Mesenchymal stem cell (in vitro differentiated cells and primary cell): ENCODE results near the gene ADAM10.

ENCODE experiments used
- DNase-seq: peaks from one replicate; pipeline ENCODE4 v3.0.0-alpha.2; 2013
- H2AFZ ChIP-seq: one replicate; pipeline ENCODE4 v1.6.1; 2013; ENCODE audit warnings: low read depth, mild to moderate bottlenecking, control low read depth, inconsistent platforms, low read length, moderate library complexity
- H2AK5ac ChIP-seq: 2 replicates; pipeline ENCODE4 v1.6.1; 2013; ENCODE audit warnings: low read length, moderate library complexity, mild to moderate bottlenecking, inconsistent platforms; ENCODE audit not compliant: severe bottlenecking
- H2BK120ac ChIP-seq: one replicate; pipeline ENCODE4 v1.6.1; 2013; ENCODE audit warnings: low read depth, mild to moderate bottlenecking, inconsistent platforms, low read length, moderate library complexity
- H2BK12ac ChIP-seq, 2 experiments: one replicate each; pipeline ENCODE4 v1.6.1; 2013; ENCODE audit warnings: inconsistent platforms in 2 of 2, low read length in 2 of 2, mild to moderate bottlenecking in 2 of 2, moderate library complexity in 2 of 2, control low read depth in 1 of 2
- H2BK15ac ChIP-seq: one replicate; pipeline ENCODE4 v1.6.1; 2013; ENCODE audit warnings: mild to moderate bottlenecking, low read depth, inconsistent platforms; ENCODE audit not compliant: poor library complexity, severe bottlenecking
- H2BK5ac ChIP-seq: 2 replicates; pipeline ENCODE4 v1.6.1; 2013; ENCODE audit warnings: low read depth, mild to moderate bottlenecking, low read length, control low read depth, inconsistent platforms; ENCODE audit not compliant: poor library complexity, severe bottlenecking
- H3K14ac ChIP-seq, 2 experiments: one replicate each; pipeline ENCODE4 v1.6.1; 2013; ENCODE audit warnings: inconsistent platforms in 2 of 2, low read length in 2 of 2, control low read depth in 1 of 2, mild to moderate bottlenecking in 1 of 2, moderate library complexity in 1 of 2
- H3K18ac ChIP-seq, 2 experiments: one replicate each; pipeline ENCODE4 v1.6.1; 2013; ENCODE audit warnings: inconsistent platforms in 2 of 2, low read length in 2 of 2, control low read depth in 1 of 2, low read depth in 1 of 2, mild to moderate bottlenecking in 1 of 2
- H3K23ac ChIP-seq, 2 experiments: one replicate each; pipeline ENCODE4 v1.6.1; 2013; ENCODE audit warnings: inconsistent platforms in 2 of 2, low read length in 2 of 2, mild to moderate bottlenecking in 2 of 2, moderate library complexity in 2 of 2, control low read depth in 1 of 2
- H3K27ac ChIP-seq: 2 replicates; pipeline ENCODE4 v1.5.1; 2013; ENCODE audit warnings: mild to moderate bottlenecking, moderate library complexity, low read length, control low read depth, inconsistent platforms; ENCODE audit not compliant: poor library complexity, severe bottlenecking
- H3K27me3 ChIP-seq, 2 experiments: 2 replicates each; pipeline versions ENCODE4 v1.6.1 to v1.7.0; 2013; ENCODE audit warnings: low read length in 2 of 2, mild to moderate bottlenecking in 2 of 2, moderate library complexity in 2 of 2, control low read depth in 1 of 2, inconsistent platforms in 1 of 2; ENCODE audit not compliant: control insufficient read depth in 1 of 2, insufficient read depth in 1 of 2
- H3K36me3 ChIP-seq, 2 experiments: 2 replicates each; pipeline versions ENCODE4 v1.6.1 to v1.7.0; 2013; ENCODE audit warnings: low read length in 2 of 2, control low read depth in 1 of 2, inconsistent platforms in 1 of 2, low read depth in 1 of 2, mild to moderate bottlenecking in 1 of 2; ENCODE audit not compliant: insufficient read depth in 2 of 2, control insufficient read depth in 1 of 2
- H3K4ac ChIP-seq, 2 experiments: one replicate each; pipeline ENCODE4 v1.6.1; 2013; ENCODE audit warnings: inconsistent platforms in 2 of 2, low read length in 2 of 2, mild to moderate bottlenecking in 2 of 2, moderate library complexity in 2 of 2, control low read depth in 1 of 2, low read depth in 1 of 2
- H3K4me1 ChIP-seq: 2 replicates; pipeline ENCODE4 v1.6.1; 2013; ENCODE audit warnings: low read depth, low read length, control low read depth; ENCODE audit not compliant: control insufficient read depth, insufficient read depth
- H3K4me2 ChIP-seq: 2 replicates; pipeline ENCODE4 v1.6.1; 2013; ENCODE audit warnings: low read length, mild to moderate bottlenecking, inconsistent platforms; ENCODE audit not compliant: poor library complexity, severe bottlenecking
- H3K4me3 ChIP-seq, 2 experiments: 2 replicates each; pipeline versions ENCODE4 v1.5.1 to v1.7.0; 2013; ENCODE audit warnings: low read length in 2 of 2, mild to moderate bottlenecking in 2 of 2, control low read depth in 1 of 2, low read depth in 1 of 2; ENCODE audit not compliant: insufficient read depth in 1 of 2
- H3K79me1 ChIP-seq: replicated peaks from 2 replicates; pipeline ENCODE4 v1.6.1; 2013; ENCODE audit warnings: mild to moderate bottlenecking, control low read depth, low read length, inconsistent platforms; ENCODE audit not compliant: poor library complexity, severe bottlenecking
- H3K9ac ChIP-seq: 2 replicates; pipeline ENCODE4 v1.7.0; 2013; ENCODE audit warnings: mild to moderate bottlenecking, low read length, moderate library complexity
- H3K9me3 ChIP-seq: 2 replicates; pipeline ENCODE4 v1.7.0; 2013; ENCODE audit warnings: mild to moderate bottlenecking, low read length; ENCODE audit not compliant: control insufficient read depth
- H4K8ac ChIP-seq: one replicate; pipeline ENCODE4 v1.6.1; 2013; ENCODE audit warnings: inconsistent platforms, mild to moderate bottlenecking, low read length, moderate library complexity
- H4K91ac ChIP-seq: one replicate; pipeline ENCODE4 v1.6.1; 2013; ENCODE audit warnings: mild to moderate bottlenecking, low read length, inconsistent platforms
- WGBS: methylation state at CpG from one replicate; pipeline ENCODE4 v1.1.7; 2013; ENCODE audit warnings: mixed read lengths; 5-methylcytosine and 5-hydroxymethylcytosine counted together

The ADAM10 gene

GRCh38 chr15:58697220-58697619 is 52.3 kb downstream of the ADAM10 start:
- Histone ChIP-seq H2BK15ac (peak overlapping the region; percentile 40), H2AK5ac (no peak overlapping the region), H3K14ac (no peak overlapping the region), H3K4me3 (no peak overlapping the region), H3K4ac (no peak overlapping the region), H3K18ac (no peak overlapping the region), H3K4me1 (peaks cover 5% of the 10 kb centered on the region), H4K8ac (peak overlapping the region; percentile 63), H3K36me3 (peaks cover 16 to 31% of the 10 kb centered on the region in 2 experiments), H3K9me3 (peaks cover 14% of the 10 kb centered on the region), H3K9ac (no peak overlapping the region), H3K27ac (no peak overlapping the region), H2BK12ac (no peak overlapping the region), H2AFZ (no peak overlapping the region), H3K79me1 (peaks cover 24% of the 10 kb centered on the region), H2BK120ac (no peak overlapping the region), H3K4me2 (no peak overlapping the region), H3K23ac (peak overlapping the region in 1 of 2 experiments; percentile 90), H3K27me3 (no peaks in the 10 kb centered on the region), H2BK5ac (no peak overlapping the region), H4K91ac (peak overlapping the region; percentile 21)
- 98% methylated on average over 2 of the region's 2 CpGs for WGBS
- no peak for DNase-seq

- no peak overlapping the region for H3K23ac ChIP-seq
- H2BK120ac ChIP-seq: no peak overlapping the region
- H3K9me3 ChIP-seq: peaks cover 14% of the 10 kb centered on the region
- peaks cover 16 to 31% of the 10 kb centered on the region in 2 experiments for H3K36me3 ChIP-seq
- no peak overlapping the region for H3K4ac ChIP-seq
- no peaks in the 10 kb centered on the region for H3K27me3 ChIP-seq
- H3K4me1 ChIP-seq: peaks cover 5% of the 10 kb centered on the region
- no peak overlapping the region for H3K27ac ChIP-seq
- H3K79me1 ChIP-seq: peaks cover 28% of the 10 kb centered on the region
- no peak overlapping the region for H3K4me3 ChIP-seq
- H3K14ac ChIP-seq: peak overlapping the region in 1 of 2 experiments; percentile 23
- no peak overlapping the region for H3K9ac ChIP-seq
- no peak overlapping the region for H2BK12ac ChIP-seq
- no peak overlapping the region for H2BK15ac ChIP-seq
- H2AFZ ChIP-seq: no peak overlapping the region
- H4K8ac ChIP-seq: peak overlapping the region; percentile 63
- no peak overlapping the region for H3K18ac ChIP-seq
- no peak overlapping the region for H3K4me2 ChIP-seq
- DNase-seq: no peak
- 94% methylated on average over 6 of the region's 6 CpGs for WGBS
- H2AK5ac ChIP-seq: no peak overlapping the region
- no peak overlapping the region for H2BK5ac ChIP-seq
- H4K91ac ChIP-seq: no peak overlapping the region
These were observed 52.8 kb downstream of the ADAM10 start for GRCh38 chr15:58696738-58697137.

GRCh38 chr15:58694641-58695398 is 54.7 kb downstream of the ADAM10 start:
- Histone ChIP-seq H3K9me3 (peaks cover 14% of the 10 kb centered on the region), H3K27me3 (no peaks in the 10 kb centered on the region), H3K27ac (no peak overlapping the region), H2AK5ac (no peak overlapping the region), H3K79me1 (peaks cover 35% of the 10 kb centered on the region), H3K4ac (no peak overlapping the region), H4K8ac (no peak overlapping the region), H3K23ac (no peak overlapping the region), H3K14ac (no peak overlapping the region), H2BK5ac (no peak overlapping the region), H2BK12ac (no peak overlapping the region), H3K4me2 (no peak overlapping the region), H3K4me1 (peaks cover 5% of the 10 kb centered on the region), H2BK120ac (no peak overlapping the region), H2AFZ (no peak overlapping the region), H3K9ac (no peak overlapping the region), H3K18ac (no peak overlapping the region), H3K36me3 (peaks cover 16 to 17% of the 10 kb centered on the region in 2 experiments), H4K91ac (no peak overlapping the region), H2BK15ac (no peak overlapping the region), H3K4me3 (no peak overlapping the region)
- no peak for DNase-seq
- WGBS: 85% methylated on average over 1 of the region's 3 CpGs

- H3K9ac ChIP-seq: no peak overlapping the region
These were observed 58.8 kb downstream of the ADAM10 start for GRCh38 chr15:58690703-58691102.

More at GRCh38 chr15:58690703-58691102, 58.8 kb downstream of the ADAM10 start:
- WGBS: 100% methylated on average over 3 of the region's 3 CpGs
- H3K4ac ChIP-seq: no peak overlapping the region
- H3K23ac ChIP-seq: no peak overlapping the region
- H3K79me1 ChIP-seq: peaks cover 28% of the 10 kb centered on the region
- H3K4me2 ChIP-seq: no peak overlapping the region
- no peaks in the 10 kb centered on the region for H3K4me1 ChIP-seq
- no peak overlapping the region for H2BK12ac ChIP-seq
- DNase-seq: no peak
- no peak overlapping the region for H2AFZ ChIP-seq
- H3K9me3 ChIP-seq: no peaks in the 10 kb centered on the region
- H2BK5ac ChIP-seq: no peak overlapping the region
- H3K27me3 ChIP-seq: no peaks in the 10 kb centered on the region
- no peak overlapping the region for H2AK5ac ChIP-seq
- H3K36me3 ChIP-seq: peaks cover 2 to 10% of the 10 kb centered on the region in 2 experiments
- no peak overlapping the region for H2BK15ac ChIP-seq
- no peak overlapping the region for H4K8ac ChIP-seq
- H4K91ac ChIP-seq: no peak overlapping the region
- no peak overlapping the region for H2BK120ac ChIP-seq
- H3K4me3 ChIP-seq: no peak overlapping the region
- no peak overlapping the region for H3K18ac ChIP-seq
- no peak overlapping the region for H3K27ac ChIP-seq
- no peak overlapping the region for H3K14ac ChIP-seq
